DMS114 treated with DMSO at 0.1 percent for 48 hours (cell line): ENCODE measurements around the gene GRAMD4.

Experiments used
- DNase-seq: peaks from one replicate; lab custom pipeline; 2025; ENCODE audit not compliant: unreplicated experiment; lab: John Stamatoyannopoulos, UW

GRAMD4 gene

GRCh38 chr22:46582281-46582933 is 37.8 kb upstream of the GRAMD4 start:
- no peak for DNase-seq

- DNase-seq: no peak
These were observed 36.6 kb upstream of the GRAMD4 start for GRCh38 chr22:46583571-46583970.

GRCh38 chr22:46584081-46584921 is 35.9 kb upstream of the GRAMD4 start:
- no peak for DNase-seq

- no peak for DNase-seq
These were observed 34.7 kb upstream of the GRAMD4 start for GRCh38 chr22:46585340-46586122.

- DNase-seq: no peak
These were observed 34.1 kb upstream of the GRAMD4 start for GRCh38 chr22:46586123-46586519.

- DNase-seq: no peak
These were observed 33.6 kb upstream of the GRAMD4 start for GRCh38 chr22:46586531-46587011.

GRCh38 chr22:46587061-46587460 is 33.1 kb upstream of the GRAMD4 start:
- no peak for DNase-seq

- DNase-seq: no peak
These were observed 32.5 kb upstream of the GRAMD4 start for GRCh38 chr22:46587492-46588278.

- no peak for DNase-seq
These were observed 31.7 kb upstream of the GRAMD4 start for GRCh38 chr22:46588279-46589140.

GRCh38 chr22:46589141-46589748 is 30.9 kb upstream of the GRAMD4 start:
- DNase-seq: no peak

GRCh38 chr22:46589871-46590271 is 30.3 kb upstream of the GRAMD4 start:
- DNase-seq: no peak

- DNase-seq: no peak
These were observed 29.9 kb upstream of the GRAMD4 start for GRCh38 chr22:46590334-46590733.

GRCh38 chr22:46591930-46592329 is 28.3 kb upstream of the GRAMD4 start:
- no peak for DNase-seq

GRCh38 chr22:46592390-46592872 is 27.8 kb upstream of the GRAMD4 start:
- DNase-seq: no peak

- DNase-seq: no peak
These were observed 26.9 kb upstream of the GRAMD4 start for GRCh38 chr22:46593211-46593681.

GRCh38 chr22:46593996-46594946 is 25.9 kb upstream of the GRAMD4 start:
- DNase-seq: no peak

GRCh38 chr22:46594947-46595298 is 25.3 kb upstream of the GRAMD4 start:
- no peak for DNase-seq

GRCh38 chr22:46595545-46595944 is 24.6 kb upstream of the GRAMD4 start:
- DNase-seq: no peak
